Measurements from ENCODE around the gene POMT2. TPM values are rescaled to one million over a fixed set of nuclear protein-coding genes. Genes with fewer than 3 reads are reported as not detected.

POMT2 gene
- total RNA-seq, 1 donor from 2014 or later, result 51.5 TPM

DNA sequence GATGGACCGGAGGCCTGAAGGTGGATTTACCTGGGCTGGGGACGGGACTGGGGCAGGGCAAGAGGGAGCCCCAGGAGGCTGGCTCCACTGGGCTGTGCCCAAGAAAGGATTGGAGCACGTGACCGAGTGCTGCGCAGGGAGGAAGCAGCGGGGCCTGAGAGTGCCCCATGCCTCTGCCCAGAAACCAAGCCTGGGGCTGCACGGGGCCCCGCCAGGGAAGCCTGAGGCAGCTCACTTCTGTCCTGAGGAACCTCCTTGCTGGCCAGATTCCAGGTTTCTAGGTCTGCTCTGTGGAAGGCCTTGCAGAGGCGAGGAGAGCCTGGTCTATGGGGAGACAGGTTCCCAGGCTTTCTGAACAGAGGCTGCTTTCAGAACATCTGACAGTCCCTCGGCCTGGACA, 60.1 kb downstream of the POMT2 start:
- no peak overlapping the region for H3K27ac Mint-ChIP-seq
- no peak overlapping the region for H3K4me3 Mint-ChIP-seq
- TF ChIP-seq, protein P1, sequence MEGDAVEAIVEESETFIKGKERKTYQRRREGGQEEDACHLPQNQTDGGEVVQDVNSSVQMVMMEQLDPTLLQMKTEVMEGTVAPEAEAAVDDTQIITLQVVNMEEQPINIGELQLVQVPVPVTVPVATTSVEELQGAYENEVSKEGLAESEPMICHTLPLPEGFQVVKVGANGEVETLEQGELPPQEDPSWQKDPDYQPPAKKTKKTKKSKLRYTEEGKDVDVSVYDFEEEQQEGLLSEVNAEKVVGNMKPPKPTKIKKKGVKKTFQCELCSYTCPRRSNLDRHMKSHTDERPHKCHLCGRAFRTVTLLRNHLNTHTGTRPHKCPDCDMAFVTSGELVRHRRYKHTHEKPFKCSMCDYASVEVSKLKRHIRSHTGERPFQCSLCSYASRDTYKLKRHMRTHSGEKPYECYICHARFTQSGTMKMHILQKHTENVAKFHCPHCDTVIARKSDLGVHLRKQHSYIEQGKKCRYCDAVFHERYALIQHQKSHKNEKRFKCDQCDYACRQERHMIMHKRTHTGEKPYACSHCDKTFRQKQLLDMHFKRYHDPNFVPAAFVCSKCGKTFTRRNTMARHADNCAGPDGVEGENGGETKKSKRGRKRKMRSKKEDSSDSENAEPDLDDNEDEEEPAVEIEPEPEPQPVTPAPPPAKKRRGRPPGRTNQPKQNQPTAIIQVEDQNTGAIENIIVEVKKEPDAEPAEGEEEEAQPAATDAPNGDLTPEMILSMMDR (conservative IDR thresholded peaks at IDR 0.05), result no peak
- no peaks in the 10 kb centered on the region for H3K36me3 Mint-ChIP-seq
- H3K9me3 Mint-ChIP-seq, result no peaks in the 10 kb centered on the region
- no peaks in the 10 kb centered on the region for H3K4me1 Mint-ChIP-seq (ENCODE audit: unreplicated experiment)
- H3K27me3 Mint-ChIP-seq, result peaks cover 33% of the 10 kb centered on the region
- no peak for DNase-seq (ENCODE audit: extremely low spot score, unreplicated experiment)

DNA sequence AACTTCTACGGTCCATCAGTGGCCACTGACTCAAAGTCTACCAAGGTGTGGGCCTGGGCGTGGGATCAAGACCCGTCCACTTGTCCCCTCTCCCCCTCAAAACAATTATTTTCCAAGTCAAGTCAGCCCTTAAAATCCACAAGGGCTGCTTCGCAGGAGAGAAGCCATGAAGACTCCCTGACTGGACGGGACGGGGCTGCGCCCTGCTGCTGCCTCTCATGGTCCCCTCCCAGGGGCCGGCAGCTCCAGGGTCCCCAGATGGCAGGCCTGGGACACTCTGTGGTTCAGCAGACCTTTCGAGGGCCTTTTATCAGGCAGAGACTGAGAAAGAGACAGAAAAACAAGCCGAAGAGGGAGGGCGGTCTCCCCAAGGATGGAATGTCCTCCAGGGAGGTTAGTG, 60.5 kb downstream of the POMT2 start:
- Mint-ChIP-seq H3K4me1 (ENCODE audit: unreplicated experiment) (no peaks in the 10 kb centered on the region), H3K4me3 (no peak overlapping the region), H3K27me3 (peaks cover 35% of the 10 kb centered on the region), H3K27ac (no peak overlapping the region), H3K36me3 (no peaks in the 10 kb centered on the region), H3K9me3 (no peaks in the 10 kb centered on the region)
- no peak for DNase-seq (ENCODE audit: extremely low spot score, unreplicated experiment)
- TF ChIP-seq, protein P1 (conservative IDR thresholded peaks at IDR 0.05), result no peak

DNA sequence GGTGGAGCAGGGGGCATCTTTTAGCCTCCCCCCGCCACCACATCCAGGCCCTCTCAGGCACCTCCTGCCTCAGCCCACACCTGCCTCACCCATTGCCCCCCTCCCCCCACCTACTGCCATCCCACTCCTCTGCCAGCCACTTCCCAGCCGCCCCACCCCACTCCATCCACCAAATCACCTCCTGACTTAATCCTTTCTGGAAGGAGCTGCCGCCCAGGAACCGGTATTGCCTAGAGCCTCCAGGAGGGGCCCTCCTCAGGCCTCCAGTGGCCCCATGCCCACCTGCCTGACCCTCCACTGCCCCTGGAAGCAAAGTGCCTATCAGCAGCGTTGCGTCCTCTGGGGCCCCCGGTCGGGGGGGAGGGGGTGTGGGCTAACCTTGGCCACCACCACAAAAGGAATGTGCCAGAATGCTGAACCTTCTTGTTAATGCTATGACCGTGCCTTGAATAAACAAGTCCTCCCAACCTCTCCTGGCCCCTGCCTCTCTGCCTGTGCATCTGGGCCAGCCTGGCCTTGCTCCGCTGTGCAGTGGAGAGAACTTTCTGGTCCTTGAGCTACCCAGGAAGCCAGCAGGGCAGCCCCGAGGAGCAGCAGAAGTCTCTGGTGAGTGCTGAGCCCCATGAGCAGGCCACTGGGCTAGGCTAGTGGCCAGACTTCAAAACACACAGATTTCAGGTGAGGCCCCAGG, 61.5 kb downstream of the POMT2 start:
- Mint-ChIP-seq H3K9me3 (no peaks in the 10 kb centered on the region), H3K4me3 (no peak overlapping the region), H3K4me1 (ENCODE audit: unreplicated experiment) (no peaks in the 10 kb centered on the region), H3K36me3 (no peaks in the 10 kb centered on the region), H3K27ac (no peak overlapping the region), H3K27me3 (peaks cover 29% of the 10 kb centered on the region)
- DNase-seq (ENCODE audit: extremely low spot score, unreplicated experiment), result no peak
- TF ChIP-seq, protein P1 (conservative IDR thresholded peaks at IDR 0.05), result no peak

DNA sequence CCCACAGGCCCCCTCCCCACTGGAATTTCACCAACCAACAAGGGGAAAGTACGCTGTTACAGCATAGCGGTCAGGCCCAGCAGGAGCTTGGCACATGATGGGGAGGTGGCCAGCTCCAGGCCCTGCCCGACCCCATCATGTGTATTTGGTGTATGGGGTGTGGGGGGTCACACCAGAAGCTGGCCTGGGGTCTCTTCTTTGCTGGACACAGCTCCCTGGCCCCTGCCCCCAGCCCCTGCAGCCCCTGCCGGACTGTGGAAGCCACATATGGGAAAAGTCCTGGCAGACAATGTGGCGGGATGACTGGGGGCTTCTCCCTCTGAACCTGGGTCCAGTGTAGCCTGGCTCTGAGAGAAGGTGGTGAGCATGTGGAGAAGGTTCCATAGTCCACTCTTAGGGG, 62.1 kb downstream of the POMT2 start:
- H3K4me3 Mint-ChIP-seq, result no peak overlapping the region
- H3K36me3 Mint-ChIP-seq, result no peaks in the 10 kb centered on the region
- peaks cover 26% of the 10 kb centered on the region for H3K27me3 Mint-ChIP-seq
- no peaks in the 10 kb centered on the region for H3K4me1 Mint-ChIP-seq (ENCODE audit: unreplicated experiment)
- no peak overlapping the region for H3K27ac Mint-ChIP-seq
- TF ChIP-seq, protein P1 (conservative IDR thresholded peaks at IDR 0.05), result no peak
- no peaks in the 10 kb centered on the region for H3K9me3 Mint-ChIP-seq
- no peak for DNase-seq (ENCODE audit: extremely low spot score, unreplicated experiment)

DNA sequence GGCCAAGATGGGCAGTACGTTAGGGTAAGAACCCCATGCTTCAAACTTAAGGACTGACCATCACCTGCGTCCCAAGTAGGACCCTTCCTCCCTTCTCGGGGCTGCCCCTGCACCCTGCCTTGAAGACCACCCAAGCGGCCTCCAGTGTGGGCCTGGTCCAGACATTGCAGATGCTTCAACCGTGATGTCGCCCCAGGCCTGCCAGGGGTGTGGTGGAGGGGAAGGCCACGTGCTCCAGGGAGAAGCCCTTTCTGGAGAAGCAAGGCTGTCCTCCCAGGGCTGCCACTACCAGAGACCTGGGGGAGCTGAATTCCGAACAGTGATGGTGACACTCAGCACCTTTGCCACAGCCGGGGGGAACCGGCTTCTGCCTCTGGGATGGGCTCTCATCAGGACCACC, 63.0 kb downstream of the POMT2 start:
- Mint-ChIP-seq H3K4me3 (no peak overlapping the region), H3K27me3 (peaks cover 18% of the 10 kb centered on the region), H3K9me3 (no peaks in the 10 kb centered on the region), H3K27ac (no peak overlapping the region), H3K36me3 (no peaks in the 10 kb centered on the region), H3K4me1 (ENCODE audit: unreplicated experiment) (no peaks in the 10 kb centered on the region)
- TF ChIP-seq, protein P1 (conservative IDR thresholded peaks at IDR 0.05), result no peak
- no peak for DNase-seq (ENCODE audit: extremely low spot score, unreplicated experiment)
